ENCODE results near the gene EXOSC7.

DNA sequence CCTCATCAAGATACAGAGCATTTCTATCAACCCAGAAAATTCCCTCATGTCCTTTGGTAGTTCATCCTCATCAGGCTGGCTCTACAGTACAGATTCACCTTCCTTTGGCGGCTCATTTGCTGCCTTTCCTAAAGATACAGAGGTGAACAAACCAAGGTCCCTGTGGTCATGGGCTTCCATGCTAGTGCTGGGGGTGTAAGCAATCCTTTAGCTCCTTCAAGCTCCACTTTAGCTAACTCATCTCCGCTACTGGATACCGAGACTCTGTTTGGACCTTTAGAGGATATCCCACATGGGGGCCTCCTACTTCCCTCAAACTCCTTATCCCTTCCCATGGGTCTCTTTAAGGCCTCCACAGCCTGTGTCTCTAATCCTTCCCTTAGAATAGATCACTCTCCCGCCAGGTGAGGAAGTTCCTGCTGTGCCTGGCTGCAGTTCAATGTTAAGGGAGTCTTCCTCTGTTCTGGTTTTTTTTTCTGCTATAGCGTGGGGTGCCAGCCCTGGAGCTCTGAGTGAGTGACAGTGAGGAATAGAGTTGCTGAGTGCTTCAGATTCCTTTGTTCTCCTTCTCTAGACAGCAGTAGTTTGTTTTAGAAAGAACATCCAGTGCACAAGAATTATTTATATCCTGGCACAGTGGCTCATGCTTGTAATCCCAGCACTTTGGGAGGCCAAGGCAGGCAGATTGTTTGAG lies 80.7 kb downstream of the EXOSC7 start:
- no peak for TF ChIP-seq POLR2AphosphoS5 (IDR thresholded peaks at IDR 0.05; ENCODE audit: low read length)
- TF ChIP-seq, protein P1, sequence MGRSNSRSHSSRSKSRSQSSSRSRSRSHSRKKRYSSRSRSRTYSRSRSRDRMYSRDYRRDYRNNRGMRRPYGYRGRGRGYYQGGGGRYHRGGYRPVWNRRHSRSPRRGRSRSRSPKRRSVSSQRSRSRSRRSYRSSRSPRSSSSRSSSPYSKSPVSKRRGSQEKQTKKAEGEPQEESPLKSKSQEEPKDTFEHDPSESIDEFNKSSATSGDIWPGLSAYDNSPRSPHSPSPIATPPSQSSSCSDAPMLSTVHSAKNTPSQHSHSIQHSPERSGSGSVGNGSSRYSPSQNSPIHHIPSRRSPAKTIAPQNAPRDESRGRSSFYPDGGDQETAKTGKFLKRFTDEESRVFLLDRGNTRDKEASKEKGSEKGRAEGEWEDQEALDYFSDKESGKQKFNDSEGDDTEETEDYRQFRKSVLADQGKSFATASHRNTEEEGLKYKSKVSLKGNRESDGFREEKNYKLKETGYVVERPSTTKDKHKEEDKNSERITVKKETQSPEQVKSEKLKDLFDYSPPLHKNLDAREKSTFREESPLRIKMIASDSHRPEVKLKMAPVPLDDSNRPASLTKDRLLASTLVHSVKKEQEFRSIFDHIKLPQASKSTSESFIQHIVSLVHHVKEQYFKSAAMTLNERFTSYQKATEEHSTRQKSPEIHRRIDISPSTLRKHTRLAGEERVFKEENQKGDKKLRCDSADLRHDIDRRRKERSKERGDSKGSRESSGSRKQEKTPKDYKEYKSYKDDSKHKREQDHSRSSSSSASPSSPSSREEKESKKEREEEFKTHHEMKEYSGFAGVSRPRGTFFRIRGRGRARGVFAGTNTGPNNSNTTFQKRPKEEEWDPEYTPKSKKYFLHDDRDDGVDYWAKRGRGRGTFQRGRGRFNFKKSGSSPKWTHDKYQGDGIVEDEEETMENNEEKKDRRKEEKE (IDR thresholded peaks at IDR 0.05), result no peak
- TF ChIP-seq, protein P2, sequence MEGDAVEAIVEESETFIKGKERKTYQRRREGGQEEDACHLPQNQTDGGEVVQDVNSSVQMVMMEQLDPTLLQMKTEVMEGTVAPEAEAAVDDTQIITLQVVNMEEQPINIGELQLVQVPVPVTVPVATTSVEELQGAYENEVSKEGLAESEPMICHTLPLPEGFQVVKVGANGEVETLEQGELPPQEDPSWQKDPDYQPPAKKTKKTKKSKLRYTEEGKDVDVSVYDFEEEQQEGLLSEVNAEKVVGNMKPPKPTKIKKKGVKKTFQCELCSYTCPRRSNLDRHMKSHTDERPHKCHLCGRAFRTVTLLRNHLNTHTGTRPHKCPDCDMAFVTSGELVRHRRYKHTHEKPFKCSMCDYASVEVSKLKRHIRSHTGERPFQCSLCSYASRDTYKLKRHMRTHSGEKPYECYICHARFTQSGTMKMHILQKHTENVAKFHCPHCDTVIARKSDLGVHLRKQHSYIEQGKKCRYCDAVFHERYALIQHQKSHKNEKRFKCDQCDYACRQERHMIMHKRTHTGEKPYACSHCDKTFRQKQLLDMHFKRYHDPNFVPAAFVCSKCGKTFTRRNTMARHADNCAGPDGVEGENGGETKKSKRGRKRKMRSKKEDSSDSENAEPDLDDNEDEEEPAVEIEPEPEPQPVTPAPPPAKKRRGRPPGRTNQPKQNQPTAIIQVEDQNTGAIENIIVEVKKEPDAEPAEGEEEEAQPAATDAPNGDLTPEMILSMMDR (IDR thresholded peaks at IDR 0.05 in 2 of 3, conservative IDR thresholded peaks at IDR 0.05 in 1 of 3; ENCODE audit: control insufficient read depth in 2 of 3, extremely low read depth in 1 of 3, insufficient read depth in 1 of 3, low read depth in 3 of 3, low read length in 3 of 3), result no peak
- TF ChIP-seq, protein P3, sequence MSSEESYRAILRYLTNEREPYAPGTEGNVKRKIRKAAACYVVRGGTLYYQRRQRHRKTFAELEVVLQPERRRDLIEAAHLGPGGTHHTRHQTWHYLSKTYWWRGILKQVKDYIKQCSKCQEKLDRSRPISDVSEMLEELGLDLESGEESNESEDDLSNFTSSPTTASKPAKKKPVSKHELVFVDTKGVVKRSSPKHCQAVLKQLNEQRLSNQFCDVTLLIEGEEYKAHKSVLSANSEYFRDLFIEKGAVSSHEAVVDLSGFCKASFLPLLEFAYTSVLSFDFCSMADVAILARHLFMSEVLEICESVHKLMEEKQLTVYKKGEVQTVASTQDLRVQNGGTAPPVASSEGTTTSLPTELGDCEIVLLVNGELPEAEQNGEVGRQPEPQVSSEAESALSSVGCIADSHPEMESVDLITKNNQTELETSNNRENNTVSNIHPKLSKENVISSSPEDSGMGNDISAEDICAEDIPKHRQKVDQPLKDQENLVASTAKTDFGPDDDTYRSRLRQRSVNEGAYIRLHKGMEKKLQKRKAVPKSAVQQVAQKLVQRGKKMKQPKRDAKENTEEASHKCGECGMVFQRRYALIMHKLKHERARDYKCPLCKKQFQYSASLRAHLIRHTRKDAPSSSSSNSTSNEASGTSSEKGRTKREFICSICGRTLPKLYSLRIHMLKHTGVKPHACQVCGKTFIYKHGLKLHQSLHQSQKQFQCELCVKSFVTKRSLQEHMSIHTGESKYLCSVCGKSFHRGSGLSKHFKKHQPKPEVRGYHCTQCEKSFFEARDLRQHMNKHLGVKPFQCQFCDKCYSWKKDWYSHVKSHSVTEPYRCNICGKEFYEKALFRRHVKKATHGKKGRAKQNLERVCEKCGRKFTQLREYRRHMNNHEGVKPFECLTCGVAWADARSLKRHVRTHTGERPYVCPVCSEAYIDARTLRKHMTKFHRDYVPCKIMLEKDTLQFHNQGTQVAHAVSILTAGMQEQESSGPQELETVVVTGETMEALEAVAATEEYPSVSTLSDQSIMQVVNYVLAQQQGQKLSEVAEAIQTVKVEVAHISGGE (CRISPR knock-in tag; IDR thresholded peaks at IDR 0.05), result no peak

Measured in GM12878 (cell line).